Measurements from ENCODE around the gene OR4D11.

OR4D11 gene

DNA sequence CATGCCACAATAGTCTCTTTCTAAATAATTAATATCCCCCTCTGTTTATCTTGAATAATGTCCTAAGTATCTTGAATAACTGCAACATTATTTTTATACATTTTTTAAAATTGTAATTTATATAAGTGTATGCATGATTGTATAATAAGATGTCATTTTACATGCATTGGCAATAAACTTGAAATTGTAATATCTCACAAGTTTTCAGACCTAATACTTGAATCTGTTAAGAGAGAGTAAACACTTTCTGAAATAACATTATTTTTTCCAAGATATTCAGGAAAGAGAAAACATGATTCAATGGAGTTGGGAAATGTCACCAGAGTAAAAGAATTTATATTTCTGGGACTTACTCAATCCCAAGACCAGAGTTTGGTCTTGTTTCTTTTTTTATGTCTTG is at the start of gene OR4D11:
TSS of gene OR4D11 (plus strand) at position 301 of the 400 bp plus-strand sequence. CDS start at position 301, 0 bp downstream.
- Histone ChIP-seq H3K9ac (no peak within 1 kb of the TSS), H4K20me1 (ENCODE audit: insufficient read depth) (no peaks in the 10 kb centered on the region), H3K36me3 (ENCODE audit: insufficient read depth) (no peaks in the 10 kb centered on the region), H3K79me2 (ENCODE audit: insufficient read depth, low read depth) (no peaks in the 10 kb centered on the region), H3K4me2 (no peak within 1 kb of the TSS), H2AFZ (ENCODE audit: low read depth) (no peak within 1 kb of the TSS), H3K27ac (no peak within 1 kb of the TSS), H3K27me3 (ENCODE audit: insufficient read depth, low read depth) (no peaks in the 10 kb centered on the region), H3K4me3 (IDR thresholded peaks at IDR 0.05; ENCODE audit: insufficient read depth, low read depth, low read length) (no peak within 1 kb of the TSS), H3K4me1 (ENCODE audit: low read depth, poor library complexity, severe bottlenecking) (no peaks in the 10 kb centered on the region)
- TF ChIP-seq CTCF (conservative IDR thresholded peaks at IDR 0.05; ENCODE audit: low read depth, low read length): no peak

- Histone ChIP-seq H3K27me3 (ENCODE audit: insufficient read depth, low read depth) (no peaks in the 10 kb centered on the region), H3K27ac (no peak within 1 kb of the TSS), H2AFZ (ENCODE audit: low read depth) (no peak within 1 kb of the TSS), H3K4me3 (IDR thresholded peaks at IDR 0.05; ENCODE audit: insufficient read depth, low read depth, low read length) (no peak within 1 kb of the TSS), H3K4me2 (no peak within 1 kb of the TSS), H3K4me1 (ENCODE audit: low read depth, poor library complexity, severe bottlenecking) (no peaks in the 10 kb centered on the region), H3K36me3 (ENCODE audit: insufficient read depth) (no peaks in the 10 kb centered on the region), H3K9ac (no peak within 1 kb of the TSS), H4K20me1 (ENCODE audit: insufficient read depth) (no peaks in the 10 kb centered on the region), H3K79me2 (ENCODE audit: insufficient read depth, low read depth) (no peaks in the 10 kb centered on the region)
- no peak for TF ChIP-seq CTCF (conservative IDR thresholded peaks at IDR 0.05; ENCODE audit: low read depth, low read length)
Observed at GRCh38 chr11:59456661-59457060, 46.7 kb upstream of the OR4D11 start, which contains the start of gene OR4D6. TSS of gene OR4D6 (plus strand) at chr11:59456961. CDS start at chr11:59456961, 0 bp downstream.

DNA sequence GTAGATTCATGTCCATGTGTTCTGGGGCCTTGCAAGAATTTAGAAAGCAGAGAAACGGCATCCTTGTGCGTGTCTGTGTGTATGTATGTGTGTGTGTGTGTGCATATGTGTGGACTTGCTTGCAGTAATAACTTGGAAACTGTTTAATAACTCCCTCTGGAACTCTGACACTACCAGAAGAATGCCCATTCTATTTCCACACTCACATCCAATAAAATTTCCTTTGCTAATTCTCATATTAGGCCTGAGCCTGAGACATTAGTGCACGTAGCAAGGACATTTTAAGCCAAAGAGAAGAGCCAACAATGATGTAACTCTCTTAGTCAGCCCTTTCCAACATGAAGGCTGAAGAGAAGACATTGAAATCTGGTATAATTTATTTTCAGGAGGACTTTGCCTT is 43.5 kb upstream of the OR4D11 start:
- no peaks in the 10 kb centered on the region for H3K27me3 ChIP-seq (ENCODE audit: insufficient read depth, low read depth)
- H3K79me2 ChIP-seq (ENCODE audit: insufficient read depth, low read depth): no peaks in the 10 kb centered on the region
- H3K4me1 ChIP-seq (ENCODE audit: low read depth, poor library complexity, severe bottlenecking): no peaks in the 10 kb centered on the region
- no peak overlapping the region for H3K4me3 ChIP-seq (IDR thresholded peaks at IDR 0.05; ENCODE audit: insufficient read depth, low read depth, low read length)
- TF ChIP-seq CTCF (conservative IDR thresholded peaks at IDR 0.05; ENCODE audit: low read depth, low read length): no peak
- no peaks in the 10 kb centered on the region for H4K20me1 ChIP-seq (ENCODE audit: insufficient read depth)
- no peak overlapping the region for H3K9ac ChIP-seq
- H3K36me3 ChIP-seq (ENCODE audit: insufficient read depth): no peaks in the 10 kb centered on the region
- H3K27ac ChIP-seq: no peak overlapping the region
- no peak overlapping the region for H3K4me2 ChIP-seq
- no peak overlapping the region for H2AFZ ChIP-seq (ENCODE audit: low read depth)

DNA sequence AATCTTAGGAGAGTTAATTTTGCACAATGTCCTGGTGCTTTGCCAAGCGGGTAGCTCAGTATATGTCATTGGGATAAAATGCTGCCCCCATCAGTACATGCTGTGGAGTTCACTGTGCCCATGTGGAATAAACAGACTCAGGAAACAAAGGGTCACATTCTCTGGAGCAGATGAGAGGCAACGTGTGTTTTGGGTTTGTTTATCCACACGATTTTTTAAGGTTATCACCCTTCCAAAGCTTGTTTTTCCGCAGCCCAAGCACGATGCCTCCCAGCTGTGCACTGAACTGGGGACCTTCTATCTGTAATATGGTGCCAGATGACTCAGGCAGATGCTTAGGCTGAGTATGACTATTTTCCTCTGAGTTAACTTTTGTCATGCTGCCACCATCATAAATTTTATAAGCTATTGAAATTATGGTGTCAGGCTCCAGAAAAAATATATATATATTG is 40.2 kb upstream of the OR4D11 start:
- Histone ChIP-seq H4K20me1 (ENCODE audit: insufficient read depth) (no peaks in the 10 kb centered on the region), H3K9ac (no peak overlapping the region), H3K4me2 (no peak overlapping the region), H3K4me3 (IDR thresholded peaks at IDR 0.05; ENCODE audit: insufficient read depth, low read depth, low read length) (no peak overlapping the region), H3K36me3 (ENCODE audit: insufficient read depth) (no peaks in the 10 kb centered on the region), H3K27me3 (ENCODE audit: insufficient read depth, low read depth) (no peaks in the 10 kb centered on the region), H3K27ac (no peak overlapping the region), H2AFZ (ENCODE audit: low read depth) (no peak overlapping the region), H3K79me2 (ENCODE audit: insufficient read depth, low read depth) (no peaks in the 10 kb centered on the region), H3K4me1 (ENCODE audit: low read depth, poor library complexity, severe bottlenecking) (no peaks in the 10 kb centered on the region)
- TF ChIP-seq CTCF (conservative IDR thresholded peaks at IDR 0.05; ENCODE audit: low read depth, low read length): no peak

Measured in KMS-11 (cell line).